Thyroid gland (tissue), 4 donors: Measurements from ENCODE around the gene ZNF117. TPM values are rescaled to one million over a fixed set of nuclear protein-coding genes. Genes with fewer than 3 reads are reported as not detected.
"Not testable (repeated sequence)": the region's sequence is repeated elsewhere in the genome, so short reads cannot be mapped to it uniquely, and the experiment has no call there.

ENCODE experiments used
- DNase-seq, 2 donors: peaks; one replicate each; pipeline ENCODE4 v3.0.0-alpha.2; 2019
- H3K27ac ChIP-seq, 3 donors: fragments of 200-600 bp; sonication (generic); 1 replicate in 2 of 3; 2 replicates in 1 of 3; pipeline ENCODE4 v1.5.1; 2016 to 2019; ENCODE audit warnings: mild to moderate bottlenecking in 1 of 3, moderate library complexity in 1 of 3
- H3K27me3 ChIP-seq: fragments of 200-600 bp; sonication (generic); one replicate; pipeline ENCODE4 v1.5.1; 2019
- H3K36me3 ChIP-seq, 2 donors: fragments of 200-600 bp; sonication (generic); one replicate each; pipeline ENCODE4 v1.5.1; 2016 to 2019
- H3K4me1 ChIP-seq, 2 donors: fragments of 200-600 bp; sonication (generic); one replicate each; pipeline ENCODE4 v1.5.1; 2017 to 2019
- H3K4me3 ChIP-seq, 3 donors: fragments of 200-600 bp; sonication (generic); replicated peaks in 1 of 3; 1 replicate in 2 of 3; 2 replicates in 1 of 3; pipeline ENCODE4 v1.5.1; 2016; ENCODE audit warnings: mild to moderate bottlenecking in 1 of 3
- H3K9me3 ChIP-seq: fragments of 200-600 bp; sonication (generic); one replicate; pipeline ENCODE4 v1.5.1; 2017
- POLR2A ChIP-seq, 2 donors: fragments of 450-650 bp; IDR thresholded peaks; one replicate each; pipeline ENCODE4 v1.6.1; 2017; ENCODE audit warnings: antibody characterized with exemption in 2 of 2, mild to moderate bottlenecking in 2 of 2, moderate library complexity in 1 of 2
- WGBS, 2 donors: methylation state at CpG; one replicate each; pipeline ENCODE4 v1.1.5; 2017; 5-methylcytosine and 5-hydroxymethylcytosine counted together
- intact Hi-C: fragments of 100-400 bp; cut with DNase I; formaldehyde crosslinking; loops from one replicate; pipeline ENCODE4 v1.15.1; 2023
- total RNA-seq, 4 donors: library from RNA; depleted of rRNA; stranded (reverse); fragments of >200 nt; gene quantifications; one replicate each; pipeline ENCODE4 v1.2.3, GENCODE V29; 2016
- TF ChIP-seq, protein P1 (sequence below), 6 experiments: fragments of 200-600 bp in 3 of 6; fragments of 450-650 bp in 3 of 6; sonication (generic) in 3 of 6; IDR thresholded peaks; one replicate each; pipeline ENCODE4 v1.5.1; 2016 to 2019; ENCODE audit warnings: antibody characterized with exemption in 6 of 6, mild to moderate bottlenecking in 2 of 6, inconsistent platforms in 1 of 6, moderate library complexity in 1 of 6

ZNF117 gene
- total RNA-seq, 4 donors from 2014 or later = 10.5 to 20.3 (median 12.6) TPM

DNA sequence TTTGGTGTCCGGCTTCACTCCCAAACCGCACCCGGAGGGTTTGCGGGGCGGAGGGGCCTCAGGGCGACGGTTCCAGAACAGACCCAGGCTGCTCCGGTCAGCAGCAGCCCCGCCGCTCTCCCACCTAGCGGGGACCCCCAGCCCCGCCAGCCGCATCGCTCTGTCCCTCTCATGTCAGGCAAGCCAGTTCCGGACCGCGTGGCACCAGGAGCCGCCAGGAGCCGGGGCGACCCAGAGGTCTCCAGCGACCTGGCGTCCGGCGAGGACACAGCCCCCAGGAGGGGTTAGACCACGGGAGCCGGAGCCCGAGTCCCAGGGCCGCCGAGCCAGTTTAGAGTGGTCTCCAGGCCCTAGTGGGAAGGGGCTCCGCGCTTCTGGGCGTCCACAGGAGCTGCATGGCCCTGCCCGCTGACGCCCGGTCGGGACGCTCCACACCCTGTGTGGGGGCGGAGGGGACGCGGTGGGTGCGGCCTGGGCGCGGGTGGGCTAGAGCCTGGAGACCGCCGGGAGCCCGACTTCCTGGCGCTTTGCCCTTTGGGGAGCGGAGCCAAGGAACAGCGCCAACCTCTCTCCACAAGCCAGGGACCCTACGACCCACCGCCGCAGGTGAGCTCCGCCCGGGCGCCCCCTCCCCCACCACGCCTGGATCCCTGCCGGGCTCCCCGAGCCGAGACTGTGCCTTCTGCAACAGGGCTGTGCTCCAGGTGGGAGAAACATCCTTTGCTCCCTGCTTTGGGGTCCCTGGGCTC, 43.4 kb downstream of the ZNF117 start:
- Histone ChIP-seq H3K4me3 (peak overlapping the region; percentile 4 to 23 (median 22)), H3K27ac (no peak overlapping the region), H3K27me3 (no peaks in the 10 kb centered on the region), H3K36me3 (no peaks in the 10 kb centered on the region), H3K4me1 (peaks cover 7 to 11% of the 10 kb centered on the region in 2 donors), H3K9me3 (no peaks in the 10 kb centered on the region)
- peak; percentile 19 to 21 for DNase-seq
- TF ChIP-seq, protein P1, sequence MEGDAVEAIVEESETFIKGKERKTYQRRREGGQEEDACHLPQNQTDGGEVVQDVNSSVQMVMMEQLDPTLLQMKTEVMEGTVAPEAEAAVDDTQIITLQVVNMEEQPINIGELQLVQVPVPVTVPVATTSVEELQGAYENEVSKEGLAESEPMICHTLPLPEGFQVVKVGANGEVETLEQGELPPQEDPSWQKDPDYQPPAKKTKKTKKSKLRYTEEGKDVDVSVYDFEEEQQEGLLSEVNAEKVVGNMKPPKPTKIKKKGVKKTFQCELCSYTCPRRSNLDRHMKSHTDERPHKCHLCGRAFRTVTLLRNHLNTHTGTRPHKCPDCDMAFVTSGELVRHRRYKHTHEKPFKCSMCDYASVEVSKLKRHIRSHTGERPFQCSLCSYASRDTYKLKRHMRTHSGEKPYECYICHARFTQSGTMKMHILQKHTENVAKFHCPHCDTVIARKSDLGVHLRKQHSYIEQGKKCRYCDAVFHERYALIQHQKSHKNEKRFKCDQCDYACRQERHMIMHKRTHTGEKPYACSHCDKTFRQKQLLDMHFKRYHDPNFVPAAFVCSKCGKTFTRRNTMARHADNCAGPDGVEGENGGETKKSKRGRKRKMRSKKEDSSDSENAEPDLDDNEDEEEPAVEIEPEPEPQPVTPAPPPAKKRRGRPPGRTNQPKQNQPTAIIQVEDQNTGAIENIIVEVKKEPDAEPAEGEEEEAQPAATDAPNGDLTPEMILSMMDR (IDR thresholded peaks at IDR 0.05) = no peak
- no peak for TF ChIP-seq POLR2A (IDR thresholded peaks at IDR 0.05)
- intact Hi-C loops = no loop called here
- 2 to 5% methylated on average over 8 to 15 of the region's 59 CpGs for WGBS, 2 donors

DNA sequence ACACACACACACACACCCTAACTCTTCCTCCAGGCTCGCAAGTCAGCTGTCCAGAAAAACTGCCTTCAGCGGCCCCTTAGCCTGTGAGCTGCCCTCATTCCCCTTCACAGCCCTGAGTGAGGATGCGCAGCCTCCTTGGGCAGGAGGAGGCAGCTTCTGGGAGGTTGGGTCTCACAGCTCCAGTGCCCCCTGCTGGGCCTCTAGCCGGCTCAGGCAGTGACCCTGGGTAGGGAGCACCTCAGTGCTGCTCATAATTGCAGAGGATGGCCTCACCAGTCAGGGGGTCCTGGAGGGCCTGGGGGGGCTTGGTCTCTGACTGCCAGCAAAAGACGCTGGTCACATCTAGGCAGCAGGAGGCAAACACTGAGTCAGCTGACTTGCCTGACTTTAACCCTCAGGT, 44.1 kb downstream of the ZNF117 start:
- H3K27ac ChIP-seq = no peak overlapping the region
- H3K27me3 ChIP-seq = no peaks in the 10 kb centered on the region
- peaks cover 7 to 11% of the 10 kb centered on the region in 2 donors for H3K4me1 ChIP-seq
- intact Hi-C loops = no loop called here
- peak in 1 of 2 donors; percentile 16 for DNase-seq
- no peaks in the 10 kb centered on the region for H3K36me3 ChIP-seq
- no peaks in the 10 kb centered on the region for H3K9me3 ChIP-seq
- 47 to 59% methylated on average over 4 to 5 of the region's 5 CpGs for WGBS, 2 donors
- peak overlapping the region in 1 of 3 donors; percentile 22 for H3K4me3 ChIP-seq
- TF ChIP-seq POLR2A (IDR thresholded peaks at IDR 0.05) = no peak
- TF ChIP-seq, protein P1 (IDR thresholded peaks at IDR 0.05) = peak in 2 of 6 experiments; percentile 14 to 16

DNA sequence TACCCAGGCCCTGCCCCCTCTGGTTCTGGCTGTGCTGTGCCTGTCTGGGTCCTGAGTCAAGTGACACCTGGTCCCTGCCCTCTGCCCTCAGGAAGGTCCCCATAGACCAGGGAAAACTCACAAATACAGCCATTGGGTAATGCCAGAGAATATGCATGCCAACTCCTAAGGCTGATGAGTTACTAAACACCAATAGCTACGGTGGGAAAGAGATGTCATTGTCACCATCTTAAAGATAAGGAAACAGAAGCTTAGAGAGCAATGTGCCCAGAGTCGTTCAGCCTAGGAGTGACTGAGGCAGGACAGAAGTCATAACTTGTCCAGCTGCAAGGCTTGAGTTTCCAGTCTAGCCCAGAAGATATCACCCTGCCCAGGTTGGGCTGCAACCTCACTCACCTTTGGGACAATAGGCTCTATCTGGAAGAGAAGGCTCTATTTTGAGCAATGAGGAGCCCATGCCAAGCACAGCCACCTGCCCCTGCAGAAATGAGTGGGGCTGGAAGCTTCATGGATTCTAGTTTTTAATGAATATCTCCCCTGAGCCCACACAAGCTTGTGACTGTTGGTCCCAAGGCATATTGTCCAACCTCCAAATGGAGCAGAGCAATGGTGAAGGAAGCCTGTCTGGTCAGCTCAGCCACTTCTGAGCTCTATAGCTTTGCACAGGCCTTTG, 45.2 kb downstream of the ZNF117 start:
- no peak overlapping the region for H3K4me3 ChIP-seq
- no peaks in the 10 kb centered on the region for H3K27me3 ChIP-seq
- H3K27ac ChIP-seq = no peak overlapping the region
- no peaks in the 10 kb centered on the region for H3K9me3 ChIP-seq
- no peaks in the 10 kb centered on the region for H3K36me3 ChIP-seq
- no peak for TF ChIP-seq POLR2A (IDR thresholded peaks at IDR 0.05)
- TF ChIP-seq, protein P1 (IDR thresholded peaks at IDR 0.05) = no peak
- peaks cover 7 to 11% of the 10 kb centered on the region in 2 donors for H3K4me1 ChIP-seq
- intact Hi-C loops = no loop called here
- WGBS, 2 donors = 30 to 55% methylated on average over 2 of the region's 2 CpGs
- DNase-seq = no peak

DNA sequence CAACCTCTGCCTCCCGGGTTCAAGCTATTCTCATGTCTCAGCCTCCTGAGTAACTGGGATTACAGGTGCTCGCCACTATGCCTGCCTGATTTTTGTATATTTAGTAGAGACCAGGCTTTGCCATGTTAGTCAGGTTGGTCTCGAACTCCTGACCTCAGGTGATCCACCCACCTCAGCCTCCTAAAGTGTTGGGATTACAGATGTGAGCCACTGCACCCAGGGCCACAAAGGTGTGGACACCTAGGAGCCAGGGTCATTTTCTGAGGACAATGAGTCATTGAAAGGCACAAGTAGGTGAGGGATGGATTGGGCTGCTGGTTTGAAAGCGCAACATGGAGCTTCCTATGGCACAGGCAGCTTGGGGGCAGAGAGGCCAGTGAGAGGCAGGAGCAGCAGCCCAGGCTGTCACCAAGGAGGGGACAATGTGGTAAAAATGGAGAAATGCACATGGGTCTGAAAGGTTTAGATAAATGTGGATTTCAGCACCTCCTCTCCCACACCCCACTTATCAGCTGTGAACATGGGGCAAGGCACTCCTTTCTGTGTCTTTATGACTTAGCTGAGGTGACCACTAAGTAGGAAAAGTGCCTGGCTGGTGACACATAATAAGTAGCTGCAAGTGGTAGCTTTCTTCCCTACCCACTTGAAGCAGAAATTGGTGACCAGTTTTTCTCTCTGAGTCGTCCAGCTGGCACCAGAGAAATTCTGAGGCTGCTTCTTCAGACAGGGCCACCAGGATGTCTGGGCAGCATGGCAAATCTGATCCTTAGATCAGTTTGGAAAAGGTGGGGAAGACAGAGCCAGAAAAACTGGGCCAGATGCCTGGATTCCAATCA, 46.0 kb downstream of the ZNF117 start:
- H3K27me3 ChIP-seq, H3K27ac ChIP-seq, H3K4me3 ChIP-seq, H3K36me3 ChIP-seq, intact Hi-C loops, H3K9me3 ChIP-seq, DNase-seq: not testable (repeated sequence)
- 86 to 87% methylated on average over 5 of the region's 5 CpGs for WGBS, 2 donors
- H3K4me1 ChIP-seq = peaks cover 7 to 11% of the 10 kb centered on the region in 2 donors

DNA sequence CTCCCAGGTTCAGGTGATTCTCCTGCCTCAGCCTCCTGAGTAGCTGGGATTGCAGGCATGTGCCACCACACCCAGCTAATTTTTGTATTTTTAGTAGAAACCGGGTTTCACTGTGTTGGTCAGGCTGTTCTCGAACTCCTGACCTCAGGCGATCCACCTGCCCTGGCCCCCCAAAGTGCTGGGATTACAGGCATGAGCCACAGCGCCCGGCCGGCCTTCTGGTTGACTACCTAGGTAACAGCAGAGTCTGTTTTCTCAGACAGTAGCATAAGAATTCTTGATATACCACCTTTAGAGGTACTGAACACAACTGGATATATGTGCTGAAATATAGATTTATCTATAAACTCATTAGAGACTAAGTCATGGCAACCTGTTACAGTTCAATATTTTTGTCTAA, 50.8 kb downstream of the ZNF117 start:
- H3K4me1 ChIP-seq, H3K27me3 ChIP-seq, intact Hi-C loops, H3K27ac ChIP-seq, DNase-seq, H3K36me3 ChIP-seq, H3K4me3 ChIP-seq, H3K9me3 ChIP-seq: not testable (repeated sequence)
- 95% methylated on average over 6 of the region's 6 CpGs for WGBS, 2 donors
